Pancreas (tissue), 10 donors: ENCODE measurements around the gene RREB1. TPM values are rescaled to one million over a fixed set of nuclear protein-coding genes. Genes with fewer than 3 reads are reported as not detected.

ENCODE experiments used
- ATAC-seq, 4 donors: fragments of 200-7000 bp; cut with Tn5 transposase; one replicate each; pipeline versions ENCODE4 v1.8.0 to v1.9.1; 2020; ENCODE audit warnings: mild to moderate bottlenecking in 4 of 4, moderate library complexity in 4 of 4
- DNase-seq, 6 donors: peaks; one replicate each; pipeline ENCODE4 v3.0.0-alpha.2; 2020
- FAIRE-seq: peaks from 2 replicates; lab custom pipeline; 2012; peaks lifted over from hg19 to GRCh38; lab: Jason Lieb, UNC
- H3K27ac ChIP-seq, 4 donors: fragments of 200-600 bp; sonication (generic); 1 replicate in 3 of 4; 2 replicates in 1 of 4; pipeline versions ENCODE4 v1.5.0 to v1.8.0; 2020
- H3K27me3 ChIP-seq, 4 donors: fragments of 200-600 bp; one replicate each; pipeline ENCODE4 v1.8.0; 2021
- H3K36me3 ChIP-seq, 3 donors: fragments of 200-600 bp; sonication (generic) in 1 of 3; one replicate each; pipeline versions ENCODE4 v1.5.0 to v1.8.0; 2020 to 2021
- H3K4me1 ChIP-seq, 3 donors: fragments of 200-600 bp; one replicate each; pipeline ENCODE4 v1.8.0; 2021
- H3K4me3 ChIP-seq, 4 donors: fragments of 200-600 bp; sonication (generic) in 2 of 4; one replicate each; pipeline versions ENCODE4 v1.5.0 to v1.8.0; 2020 to 2021
- H3K9me3 ChIP-seq, 4 donors: fragments of 200-600 bp; one replicate each; pipeline ENCODE4 v1.8.0; 2021
- WGBS, 2 donors: extraction: QIAGEN DNeasy Blood & Tissue Kit; methylation state at CpG; one replicate each; pipeline ENCODE4 v1.1.7; 2013; 5-methylcytosine and 5-hydroxymethylcytosine counted together
- intact Hi-C, 3 donors: fragments of 100-400 bp; cut with DNase I; formaldehyde crosslinking; loops; one replicate each; pipeline versions ENCODE4 v1.11.1 to v1.14.2; 2022
- polyA plus RNA-seq, 2 donors: library from polyadenylated mRNA; stranded (reverse); fragments of 200-250 nt; gene quantifications; one replicate each; pipeline ENCODE4 v1.2.3, GENCODE V29; 2013
- total RNA-seq, 6 donors: library from RNA; stranded (reverse); fragmentation: NEBNext Ultra II Directional in 4 of 6; extraction: Animal tissue kit (Norgen Biotek cat#: 25700) in 4 of 6; gene quantifications; one replicate each; pipeline versions ENCODE4 v1.2.1 to v1.2.4, GENCODE V29; 2021 to 2023
- TF ChIP-seq, protein P1 (sequence below), 4 donors: fragments of 200-600 bp; sonication (generic) in 3 of 4; IDR thresholded peaks; one replicate each; pipeline versions ENCODE4 v1.5.0 to v1.8.0; 2021; ENCODE audit warnings: antibody characterized with exemption in 4 of 4
- donor health status: healthy with polysubstance abuse.
- donor health status: DM: no; HTN: no; CAD: no; lungs with moderate emphysema.
- donor health status: DM: no; HTN: no; CAD: no.
- donor health status: control.
- donor health status: control.
- donor health status: Bipolar disorder and iron deficiency.
- donor health status: DM: yes; HTN: yes; CAD: no.
- donor health status: DM: no; HTN: no; CAD: no.
- donor health status: DM: no; HTN: no; CAD: no.
- donor health status: DM: yes; HTN: yes; CAD: no.

The RREB1 gene
- total and polyA plus RNA-seq, 8 donors: 8.9 to 45.3 (median 29.1) TPM

DNA sequence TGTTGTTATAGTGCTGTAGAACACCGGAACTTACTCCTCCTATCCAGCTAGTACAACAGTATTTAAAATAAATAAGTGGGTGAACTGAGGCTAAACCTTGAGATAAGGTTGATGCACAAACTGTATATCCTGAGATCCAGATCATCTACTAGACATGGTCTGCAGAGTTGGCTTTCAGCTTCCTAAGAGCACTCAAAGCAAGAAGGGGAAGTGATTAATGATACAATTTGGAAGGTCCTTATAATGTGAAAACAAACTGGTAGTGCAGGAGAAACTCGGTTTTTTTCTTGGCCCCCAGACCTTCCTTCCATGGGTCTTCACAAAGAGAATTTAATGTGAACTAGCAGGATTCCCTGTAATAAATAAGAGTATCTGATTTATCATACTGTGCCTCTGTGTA lies 27.4 kb upstream of the RREB1 start:
- H3K4me1 ChIP-seq: no peaks in the 10 kb centered on the region
- no peaks in the 10 kb centered on the region for H3K27me3 ChIP-seq
- H3K9me3 ChIP-seq: no peaks in the 10 kb centered on the region
- no peak overlapping the region for H3K4me3 ChIP-seq
- WGBS, 2 donors: 61 to 66% methylated on average over 2 of the region's 2 CpGs
- H3K36me3 ChIP-seq: no peaks in the 10 kb centered on the region
- no peak overlapping the region for H3K27ac ChIP-seq
- ATAC-seq: no peak
- TF ChIP-seq, protein P1, sequence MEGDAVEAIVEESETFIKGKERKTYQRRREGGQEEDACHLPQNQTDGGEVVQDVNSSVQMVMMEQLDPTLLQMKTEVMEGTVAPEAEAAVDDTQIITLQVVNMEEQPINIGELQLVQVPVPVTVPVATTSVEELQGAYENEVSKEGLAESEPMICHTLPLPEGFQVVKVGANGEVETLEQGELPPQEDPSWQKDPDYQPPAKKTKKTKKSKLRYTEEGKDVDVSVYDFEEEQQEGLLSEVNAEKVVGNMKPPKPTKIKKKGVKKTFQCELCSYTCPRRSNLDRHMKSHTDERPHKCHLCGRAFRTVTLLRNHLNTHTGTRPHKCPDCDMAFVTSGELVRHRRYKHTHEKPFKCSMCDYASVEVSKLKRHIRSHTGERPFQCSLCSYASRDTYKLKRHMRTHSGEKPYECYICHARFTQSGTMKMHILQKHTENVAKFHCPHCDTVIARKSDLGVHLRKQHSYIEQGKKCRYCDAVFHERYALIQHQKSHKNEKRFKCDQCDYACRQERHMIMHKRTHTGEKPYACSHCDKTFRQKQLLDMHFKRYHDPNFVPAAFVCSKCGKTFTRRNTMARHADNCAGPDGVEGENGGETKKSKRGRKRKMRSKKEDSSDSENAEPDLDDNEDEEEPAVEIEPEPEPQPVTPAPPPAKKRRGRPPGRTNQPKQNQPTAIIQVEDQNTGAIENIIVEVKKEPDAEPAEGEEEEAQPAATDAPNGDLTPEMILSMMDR (IDR thresholded peaks at IDR 0.05): no peak
- intact Hi-C loops: no loop called here
- no peak for FAIRE-seq
- no peak for DNase-seq

DNA sequence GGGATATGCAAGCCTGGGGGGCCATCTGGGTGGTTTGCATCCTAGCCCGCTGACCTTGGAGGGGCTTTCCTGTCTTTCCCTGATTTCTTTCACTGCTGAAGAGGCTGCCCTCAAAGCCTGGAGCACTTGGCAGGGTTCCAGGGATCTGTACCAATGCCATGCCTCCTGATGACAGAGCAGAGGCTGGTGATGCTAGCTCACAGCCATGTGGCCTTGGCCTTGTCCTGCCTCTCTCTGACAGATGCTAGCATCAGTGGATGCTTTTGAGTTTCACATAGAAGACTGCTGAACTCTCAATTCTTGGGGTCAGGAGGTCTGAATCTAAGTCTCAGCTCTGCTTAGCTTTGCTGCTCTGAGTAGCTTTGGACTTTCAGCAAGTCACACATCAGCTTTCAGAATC lies 21.9 kb upstream of the RREB1 start:
- intact Hi-C loops: no loop called here
- 88 to 100% methylated on average over 1 of the region's 1 CpG for WGBS, 2 donors

DNA sequence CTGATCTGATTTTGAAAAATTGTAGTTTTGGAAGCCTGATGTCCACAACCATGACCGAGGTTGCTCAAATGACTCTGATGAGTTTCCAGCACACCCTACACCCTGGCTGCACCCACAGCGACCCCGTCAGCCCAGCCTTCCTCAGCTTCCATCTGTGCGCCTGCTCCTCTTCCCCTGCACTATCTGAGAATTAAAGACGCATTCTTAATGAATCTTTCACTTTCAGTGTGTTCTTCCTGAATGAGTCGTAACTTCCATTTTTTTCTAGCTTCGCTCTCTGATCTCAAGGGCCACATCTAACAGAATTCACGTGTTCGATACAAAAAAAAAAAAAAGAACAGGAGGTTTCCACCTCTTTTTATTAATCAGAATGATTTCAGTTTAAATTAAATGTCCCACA lies 21.3 kb upstream of the RREB1 start:
- 78 to 79% methylated on average over 9 of the region's 9 CpGs for WGBS, 2 donors
- FAIRE-seq (no peak), ATAC-seq (peak in 3 of 4 donors; percentile 42 to 77 (median 69)), DNase-seq (no peak)
- intact Hi-C loops: no loop called here
- no peaks in the 10 kb centered on the region for H3K27me3 ChIP-seq
- H3K36me3 ChIP-seq: no peaks in the 10 kb centered on the region
- peaks cover 0 to 6% (median 0%) of the 10 kb centered on the region in 3 donors for H3K4me1 ChIP-seq
- H3K27ac ChIP-seq: no peak overlapping the region
- TF ChIP-seq, protein P1 (IDR thresholded peaks at IDR 0.05): no peak
- no peaks in the 10 kb centered on the region for H3K9me3 ChIP-seq
- H3K4me3 ChIP-seq: peak overlapping the region in 1 of 4 donors; percentile 17

More for the DNA sequence above, 21.9 kb upstream of the RREB1 start:
- H3K4me1 ChIP-seq: peaks cover 0 to 6% (median 0%) of the 10 kb centered on the region in 3 donors
- peak in 3 of 6 donors; percentile 34 to 66 (median 55) for DNase-seq
- TF ChIP-seq, protein P1 (IDR thresholded peaks at IDR 0.05): no peak
- H3K27ac ChIP-seq: no peak overlapping the region
- no peak for FAIRE-seq
- no peaks in the 10 kb centered on the region for H3K36me3 ChIP-seq
- no peaks in the 10 kb centered on the region for H3K27me3 ChIP-seq
- peak; percentile 37 to 68 (median 45) for ATAC-seq
- no peaks in the 10 kb centered on the region for H3K9me3 ChIP-seq
- H3K4me3 ChIP-seq: no peak overlapping the region

DNA sequence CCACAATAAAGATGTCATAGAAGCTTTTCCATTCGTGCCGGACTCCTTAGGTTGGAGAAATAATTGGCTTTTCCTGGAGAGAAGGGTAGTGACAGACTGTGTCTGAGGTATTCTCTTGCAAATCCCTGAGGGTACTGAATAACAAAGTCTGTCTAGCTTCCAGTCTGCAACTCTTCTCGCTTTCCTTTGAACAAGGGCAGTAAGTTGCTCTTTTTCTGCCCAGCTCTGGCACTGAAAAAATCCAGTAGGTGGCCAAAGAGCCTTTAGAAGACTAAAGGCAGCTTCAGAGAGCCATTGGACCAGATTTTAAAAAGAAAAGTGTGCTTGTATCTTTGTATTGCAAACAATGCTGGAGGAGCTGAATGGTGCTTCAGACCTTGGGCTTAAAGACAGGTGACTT lies 20.7 kb upstream of the RREB1 start:
- no peak for DNase-seq
- peak in 3 of 4 donors; percentile 40 to 60 (median 57) for ATAC-seq
- no peaks in the 10 kb centered on the region for H3K36me3 ChIP-seq
- H3K27me3 ChIP-seq: no peaks in the 10 kb centered on the region
- intact Hi-C loops: no loop called here
- H3K27ac ChIP-seq: no peak overlapping the region
- no peaks in the 10 kb centered on the region for H3K9me3 ChIP-seq
- H3K4me1 ChIP-seq: peaks cover 0 to 6% (median 0%) of the 10 kb centered on the region in 3 donors
- TF ChIP-seq, protein P1 (IDR thresholded peaks at IDR 0.05): no peak
- peak overlapping the region in 1 of 4 donors; percentile 17 for H3K4me3 ChIP-seq
- WGBS, 2 donors: 79 to 80% methylated on average over 3 of the region's 3 CpGs
- no peak for FAIRE-seq

DNA sequence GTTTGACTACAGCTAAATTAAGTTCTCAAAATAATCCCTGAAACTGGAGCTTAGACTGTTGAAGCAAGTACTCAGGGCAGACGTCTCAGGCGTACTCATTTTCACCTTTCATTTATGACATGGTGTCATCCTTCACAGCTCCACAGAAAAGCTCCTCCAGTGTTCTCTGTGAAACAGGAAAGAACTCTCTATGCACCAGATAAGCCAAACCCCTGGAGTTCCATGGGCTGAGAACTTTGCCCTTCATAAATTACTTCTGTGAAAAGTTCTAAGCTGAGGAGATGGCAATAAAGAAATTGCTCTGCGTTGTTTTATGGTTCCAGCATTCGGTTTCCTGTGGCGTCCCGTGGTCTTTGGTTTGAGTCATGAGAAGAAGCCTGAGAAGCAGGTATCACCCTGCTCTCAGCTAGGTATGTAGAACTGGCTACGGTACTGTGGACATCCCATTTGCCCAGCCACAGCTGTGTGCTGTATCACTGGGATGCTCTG lies 20.2 kb upstream of the RREB1 start:
- peaks cover 0 to 6% (median 0%) of the 10 kb centered on the region in 3 donors for H3K4me1 ChIP-seq
- WGBS, 2 donors: 88 to 89% methylated on average over 7 of the region's 7 CpGs
- H3K9me3 ChIP-seq: no peaks in the 10 kb centered on the region
- FAIRE-seq (no peak), ATAC-seq (peak in 1 of 4 donors; percentile 16), DNase-seq (no peak)
- H3K36me3 ChIP-seq: no peaks in the 10 kb centered on the region
- no peaks in the 10 kb centered on the region for H3K27me3 ChIP-seq
- TF ChIP-seq, protein P1 (IDR thresholded peaks at IDR 0.05): no peak
- intact Hi-C loops: no loop called here
- H3K27ac ChIP-seq: no peak overlapping the region
- H3K4me3 ChIP-seq: no peak overlapping the region
